Measurements from ENCODE around the gene TPO.

Gene TPO

DNA sequence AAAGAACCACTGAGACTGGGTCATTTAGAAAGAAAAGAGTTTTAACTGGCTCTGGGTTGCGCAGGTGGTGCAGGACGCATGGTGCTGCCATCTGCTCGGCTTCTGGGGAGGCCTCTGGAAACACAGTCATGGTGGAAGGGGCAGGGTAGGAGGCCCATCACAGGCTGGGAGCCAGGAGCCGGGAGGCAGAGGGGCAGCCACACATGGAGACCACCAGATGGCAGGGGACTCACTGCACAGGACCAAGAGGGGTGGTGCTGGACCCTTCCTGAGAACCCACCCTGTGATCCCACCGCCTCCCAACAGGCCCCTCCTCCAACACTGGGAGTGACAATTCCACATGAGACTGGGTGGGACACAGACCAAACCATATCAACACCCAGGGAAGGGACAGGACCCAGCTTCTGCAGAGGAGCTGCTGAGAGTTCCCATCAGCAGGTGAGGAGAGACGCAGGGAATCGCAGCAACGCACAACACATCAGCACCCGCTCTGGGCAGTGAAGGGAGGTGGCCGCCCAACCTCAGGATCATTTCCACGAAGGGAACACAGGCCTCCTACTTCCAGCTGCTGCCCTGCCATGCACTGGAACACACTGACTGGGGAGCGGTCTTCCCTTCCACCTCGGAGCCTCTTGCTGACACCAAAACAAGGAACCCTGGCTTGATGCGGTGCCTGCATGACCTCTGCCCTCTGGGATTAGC is 130.7 kb downstream of the TPO start:
- Histone ChIP-seq H3K4me3 (no peak overlapping the region), H3K27ac (no peak overlapping the region)

DNA sequence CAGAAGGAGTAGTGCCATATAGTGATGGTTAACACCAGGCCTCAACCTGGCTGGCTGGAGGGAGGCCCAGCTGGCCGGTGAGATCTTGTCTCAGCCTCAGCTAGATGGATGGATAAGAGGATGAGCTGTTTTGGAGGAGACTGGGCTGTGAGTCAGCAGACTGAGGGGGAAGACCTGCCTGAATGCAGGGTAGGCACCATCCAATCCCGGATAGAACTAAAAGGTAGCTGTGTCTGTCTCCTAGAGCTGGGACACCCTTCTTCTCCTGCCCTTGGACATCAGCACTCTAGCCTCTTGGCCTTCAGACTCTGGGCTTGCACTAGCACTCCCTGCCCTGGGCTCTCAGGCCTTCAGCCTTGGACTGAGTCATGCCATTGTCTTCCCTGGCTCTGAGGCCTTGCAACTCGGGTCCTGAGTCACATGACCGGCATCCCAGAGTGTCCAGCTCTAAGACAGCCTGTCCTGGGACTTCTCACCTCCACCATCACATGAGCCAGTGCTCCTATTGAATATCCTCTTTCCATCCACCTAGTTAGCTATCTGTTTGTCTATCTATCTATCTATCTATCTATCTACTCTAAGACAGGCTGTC is 131.3 kb downstream of the TPO start:
- H3K27ac ChIP-seq = no peak overlapping the region
- H3K4me3 ChIP-seq = no peak overlapping the region

DNA sequence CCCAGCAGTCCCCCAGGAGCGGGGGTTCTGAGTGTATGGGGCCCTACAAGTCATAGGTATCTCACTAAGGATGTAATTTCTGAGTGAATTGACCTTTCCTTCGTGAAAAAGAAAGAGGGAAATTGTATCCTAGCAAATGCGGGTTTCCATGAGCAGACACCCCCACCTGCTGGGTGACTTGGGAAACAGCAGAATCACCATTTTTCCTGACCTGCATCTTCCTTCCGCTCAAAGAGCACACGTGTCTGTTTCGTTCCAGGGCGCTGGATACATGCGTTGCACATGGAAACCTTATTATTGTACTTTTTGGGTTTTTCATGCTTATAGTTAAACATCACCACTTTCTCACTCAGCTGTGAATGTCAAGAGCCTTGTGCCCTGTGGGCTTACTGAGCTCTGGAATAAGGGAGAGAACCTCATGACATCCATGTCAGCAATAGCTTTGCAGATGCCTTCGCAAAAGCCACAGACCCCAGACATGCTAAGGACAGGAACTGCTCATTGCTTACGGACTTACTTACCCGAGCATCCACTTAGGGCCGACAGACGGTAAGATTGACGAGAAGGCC is 132.8 kb downstream of the TPO start:
- Histone ChIP-seq H3K4me3 (no peak overlapping the region), H3K27ac (peak overlapping the region in 1 of 21 experiments; percentile 38)

DNA sequence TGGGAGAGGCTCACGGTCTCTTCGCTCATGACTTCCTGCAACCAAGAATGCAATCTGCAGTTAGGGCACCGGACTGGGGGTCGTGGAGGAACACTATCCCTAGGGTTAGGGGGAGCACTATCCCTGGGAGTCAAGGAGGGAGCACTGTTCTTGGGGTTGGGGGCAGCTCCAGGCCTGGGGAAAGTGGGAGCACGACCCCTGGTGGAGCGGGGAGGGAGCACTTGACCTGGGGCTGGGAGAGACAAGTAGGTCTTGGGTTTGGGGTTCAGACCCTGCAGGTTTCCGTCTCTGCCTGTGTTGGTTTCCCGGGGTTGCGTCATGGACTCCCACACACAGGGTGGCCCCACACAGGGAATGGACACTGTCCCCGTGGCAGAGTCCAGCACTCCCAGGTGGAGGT is 133.6 kb downstream of the TPO start:
- H3K4me3 ChIP-seq = no peak overlapping the region

DNA sequence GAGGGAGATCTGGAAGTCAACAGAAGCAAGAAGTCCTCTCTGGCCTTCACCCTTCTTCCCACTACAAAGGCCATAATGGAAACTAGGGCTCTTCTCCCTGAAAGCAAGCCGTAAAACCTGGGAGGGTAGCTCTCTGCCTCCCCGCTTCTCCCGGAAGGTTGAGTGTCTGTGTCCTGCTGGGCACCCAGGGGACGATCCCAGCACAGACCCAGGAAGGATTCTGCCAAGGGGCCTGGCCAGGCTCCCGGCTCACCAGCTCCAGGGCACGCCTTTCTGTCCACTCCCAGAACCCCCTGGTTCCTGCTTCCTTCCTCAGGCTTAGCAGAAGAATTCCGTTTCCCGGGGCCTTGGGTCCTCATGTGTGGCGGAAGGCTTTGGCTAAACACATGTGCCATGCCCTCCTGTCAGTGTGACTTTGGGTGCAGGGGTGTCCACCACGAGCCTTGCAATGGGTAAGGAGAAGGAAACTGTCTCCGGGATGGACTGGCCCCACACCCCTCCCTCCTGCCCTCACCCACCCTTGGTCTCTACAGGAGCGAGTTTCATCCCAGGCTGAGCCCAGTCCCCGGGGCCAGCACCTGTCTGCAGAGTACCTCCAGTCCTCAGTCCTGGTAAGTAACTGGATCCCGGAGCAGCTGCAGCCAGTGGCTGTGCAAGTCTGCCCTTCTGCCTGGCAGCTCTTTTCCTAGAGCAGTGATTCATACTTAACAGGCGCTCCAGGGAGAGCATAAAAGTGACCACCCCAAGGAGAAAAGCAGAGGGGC is 135.8 kb downstream of the TPO start:
- H3K4me3 ChIP-seq = no peak overlapping the region
- H3K27ac ChIP-seq = no peak overlapping the region

More for the DNA sequence above, 133.6 kb downstream of the TPO start:
- no peak overlapping the region for H3K27ac ChIP-seq

DNA sequence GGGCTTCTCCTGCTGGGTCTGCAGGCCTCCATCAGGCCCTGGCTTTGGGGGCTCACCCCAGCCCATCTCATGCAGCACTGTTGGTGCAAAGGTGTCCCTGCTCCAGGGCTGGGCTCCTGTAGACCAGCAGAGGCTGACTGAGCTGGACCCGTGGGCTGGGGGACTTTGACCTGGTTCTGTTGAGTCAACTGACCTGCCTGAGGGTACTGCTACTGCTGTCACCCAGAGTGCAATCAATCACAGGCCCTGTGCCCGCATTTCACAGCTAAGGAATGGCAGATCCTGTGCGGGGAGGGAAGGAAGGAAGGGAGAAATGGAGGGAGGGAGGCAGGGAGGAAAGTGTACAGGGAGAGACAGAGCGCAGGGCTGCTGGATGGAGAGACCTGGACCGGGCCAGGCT is 136.8 kb downstream of the TPO start:
- no peak overlapping the region for H3K4me3 ChIP-seq
- H3K27ac ChIP-seq = no peak overlapping the region

DNA sequence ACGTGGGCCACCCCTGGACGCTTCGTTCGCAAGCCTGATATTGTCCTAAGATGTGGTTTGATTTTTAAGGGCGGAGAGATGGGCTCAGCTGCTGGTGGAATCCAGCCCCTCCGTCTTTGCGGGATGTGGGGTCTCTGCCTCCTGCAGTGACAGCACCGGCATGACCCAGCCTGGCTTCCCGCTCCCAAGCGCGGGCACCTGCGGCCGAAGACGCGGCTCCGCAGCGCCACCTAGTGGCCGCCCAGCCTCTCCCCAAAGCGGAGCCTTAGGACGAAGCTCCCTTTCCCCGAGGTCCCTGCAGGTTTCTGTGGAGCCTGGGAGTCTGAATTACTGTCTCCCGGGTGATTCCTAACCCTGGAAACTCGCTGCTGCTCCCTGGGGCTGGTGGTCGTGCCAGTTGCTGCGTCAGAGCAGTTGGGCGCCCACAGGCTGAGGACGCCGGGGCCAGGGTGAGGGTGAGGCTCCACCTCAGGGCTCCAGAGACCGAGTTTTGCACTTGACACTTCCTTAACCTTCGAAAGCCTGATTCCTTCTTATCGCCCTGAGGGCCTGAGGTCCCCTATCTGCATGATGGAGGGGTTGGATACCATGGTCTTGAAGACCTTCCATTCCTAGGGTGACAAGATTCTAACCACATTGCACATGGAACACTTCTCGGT is 137.5 kb downstream of the TPO start:
- no peak overlapping the region for H3K4me3 ChIP-seq
- H3K27ac ChIP-seq = no peak overlapping the region

DNA sequence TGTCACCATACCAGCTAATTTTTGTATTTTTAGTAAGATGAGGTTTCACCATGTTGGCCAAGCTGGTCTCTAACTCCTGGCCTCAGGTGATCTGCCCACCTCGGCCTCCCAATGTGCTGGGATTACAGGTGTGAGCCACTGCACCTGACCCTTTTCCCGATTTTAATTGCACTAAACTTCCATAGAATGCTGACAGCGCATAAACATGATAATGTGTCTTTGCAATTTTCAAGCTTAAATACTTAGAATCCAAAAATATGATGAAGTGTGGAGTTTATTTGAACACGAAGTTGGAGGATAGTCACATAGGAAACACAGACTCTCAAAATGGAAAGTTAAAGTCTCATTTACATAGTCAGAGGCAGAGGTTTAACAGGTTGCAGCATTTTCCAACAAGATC is 138.6 kb downstream of the TPO start:
- no peak overlapping the region for H3K27ac ChIP-seq
- H3K4me3 ChIP-seq = no peak overlapping the region

DNA sequence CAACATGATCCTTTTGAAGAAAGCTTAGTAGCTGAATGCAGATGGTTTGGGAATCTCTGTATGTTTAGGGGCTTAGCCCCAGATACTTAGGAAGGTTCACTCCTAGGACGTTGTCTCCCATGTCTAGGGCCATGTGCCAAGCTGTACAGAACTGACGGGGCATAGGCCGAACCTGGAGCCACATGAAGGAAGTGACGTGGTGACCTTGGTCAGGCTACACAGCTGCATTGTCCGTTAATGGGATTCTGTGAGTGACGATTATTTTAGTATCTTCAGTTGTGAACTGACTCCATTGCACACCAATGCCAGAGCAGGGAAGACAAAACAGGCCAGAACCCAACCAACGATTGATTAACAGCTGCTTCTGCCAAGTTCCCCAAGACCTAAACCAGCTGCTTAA is 139.3 kb downstream of the TPO start:
- peak overlapping the region in 2 of 21 experiments; percentile 26 to 33 for H3K27ac ChIP-seq
- H3K4me3 ChIP-seq = no peak overlapping the region

DNA sequence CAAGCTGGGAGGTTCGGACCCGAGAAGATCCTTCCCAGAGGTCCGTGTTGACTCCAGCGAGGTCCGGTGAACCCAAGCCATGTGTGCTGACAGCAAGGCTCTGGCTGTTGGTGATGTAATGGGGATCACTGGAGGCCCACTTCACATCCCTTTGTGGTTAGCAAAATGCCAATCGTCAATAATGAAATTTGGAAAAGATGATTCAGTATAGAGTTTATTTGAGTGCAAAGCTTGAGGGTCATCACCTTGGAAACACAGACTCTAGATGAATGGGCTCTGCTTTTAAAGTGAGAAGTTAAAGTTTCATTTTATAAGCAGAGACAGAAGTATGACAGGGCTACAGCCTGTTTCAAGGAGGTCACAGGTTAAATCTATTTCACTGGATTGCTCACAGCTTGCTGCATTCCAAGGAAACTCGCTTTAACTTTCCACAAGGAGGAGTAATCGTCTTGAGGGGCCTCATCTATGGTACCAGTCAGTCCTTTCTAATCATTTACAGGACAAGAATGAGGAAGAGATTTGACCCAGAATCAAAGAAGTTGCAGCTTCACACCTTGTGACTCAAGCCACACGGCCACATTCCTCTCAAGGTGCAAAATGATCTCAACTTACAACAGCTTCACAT is 140.5 kb downstream of the TPO start:
- Histone ChIP-seq H3K27ac (peak overlapping the region in 2 of 21 experiments; percentile 26 to 33), H3K4me3 (no peak overlapping the region)

DNA sequence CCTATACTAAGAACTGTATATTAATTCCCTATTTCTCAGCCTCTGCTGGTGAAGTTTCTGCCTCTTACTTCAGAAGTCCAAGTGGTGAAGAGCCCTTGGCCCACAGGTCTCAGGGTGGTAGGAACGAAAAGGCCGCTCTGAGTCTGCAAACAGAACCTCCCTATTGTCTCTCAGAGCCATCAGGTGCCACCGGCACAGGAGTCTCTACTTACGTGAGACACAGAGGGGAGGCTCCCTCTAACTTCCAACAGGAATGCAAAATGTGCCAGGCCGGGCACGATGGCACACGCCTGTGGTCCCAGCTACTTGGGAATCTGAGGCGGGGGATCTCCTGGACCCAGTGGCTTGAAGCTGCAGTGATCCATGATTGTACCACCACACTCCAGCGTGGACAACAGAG is 143.0 kb downstream of the TPO start:
- H3K4me3 ChIP-seq = no peak overlapping the region

DNA sequence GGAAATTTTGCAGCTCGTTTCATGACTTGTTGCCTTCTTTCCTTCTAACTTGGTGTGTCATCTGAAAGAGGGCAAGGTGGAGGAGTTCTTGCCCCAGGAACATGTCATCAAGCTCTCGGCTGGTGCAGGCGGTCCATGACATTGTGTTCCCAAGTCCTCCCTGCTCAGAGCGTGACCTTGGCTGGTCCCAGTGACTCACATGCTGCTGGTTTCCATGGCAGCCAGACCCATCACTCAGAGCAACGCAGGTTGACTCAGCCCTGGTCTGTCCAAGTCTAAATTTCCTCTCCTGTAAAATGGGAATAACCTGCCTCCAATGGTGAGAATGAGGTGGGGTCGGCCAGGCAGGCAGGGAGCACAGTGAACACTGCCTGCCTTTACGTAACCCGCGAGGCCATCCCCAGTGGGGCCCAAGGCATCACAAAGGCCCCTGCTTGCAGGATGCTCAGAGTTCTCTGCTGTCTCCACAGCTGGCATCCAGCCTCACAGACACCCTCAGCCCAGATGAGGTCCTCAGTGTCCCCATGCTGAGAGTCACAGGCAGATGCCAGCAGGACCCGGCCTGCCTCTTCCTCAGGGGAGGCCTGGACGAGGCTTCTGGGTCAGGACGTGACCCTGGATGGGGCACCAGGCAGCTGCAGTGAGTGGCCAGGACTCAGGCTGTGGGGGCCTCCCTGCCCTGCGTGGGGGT is 143.7 kb downstream of the TPO start:
- no peak overlapping the region for H3K27ac ChIP-seq
- H3K4me3 ChIP-seq = no peak overlapping the region

More for the DNA sequence above, 143.0 kb downstream of the TPO start:
- H3K27ac ChIP-seq = no peak overlapping the region

DNA sequence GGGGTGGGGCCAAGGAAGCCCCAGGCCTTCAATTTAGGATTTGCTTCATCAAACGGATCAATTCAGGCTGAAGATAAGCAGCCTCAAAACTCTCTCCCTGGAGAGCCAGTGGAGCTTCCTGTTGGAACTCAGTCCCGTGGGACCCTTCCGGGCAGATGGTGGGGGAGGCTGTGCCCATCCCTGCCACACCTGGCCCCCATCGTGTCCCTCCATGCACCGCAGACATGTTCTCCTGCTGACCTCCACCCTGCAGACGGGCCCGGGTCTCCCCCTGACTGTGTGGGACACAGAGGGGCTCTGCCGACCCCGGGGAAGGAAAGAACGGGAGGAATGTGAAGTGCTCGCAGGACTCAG is 144.2 kb downstream of the TPO start:
- Histone ChIP-seq H3K27ac (no peak overlapping the region), H3K4me3 (no peak overlapping the region)

DNA sequence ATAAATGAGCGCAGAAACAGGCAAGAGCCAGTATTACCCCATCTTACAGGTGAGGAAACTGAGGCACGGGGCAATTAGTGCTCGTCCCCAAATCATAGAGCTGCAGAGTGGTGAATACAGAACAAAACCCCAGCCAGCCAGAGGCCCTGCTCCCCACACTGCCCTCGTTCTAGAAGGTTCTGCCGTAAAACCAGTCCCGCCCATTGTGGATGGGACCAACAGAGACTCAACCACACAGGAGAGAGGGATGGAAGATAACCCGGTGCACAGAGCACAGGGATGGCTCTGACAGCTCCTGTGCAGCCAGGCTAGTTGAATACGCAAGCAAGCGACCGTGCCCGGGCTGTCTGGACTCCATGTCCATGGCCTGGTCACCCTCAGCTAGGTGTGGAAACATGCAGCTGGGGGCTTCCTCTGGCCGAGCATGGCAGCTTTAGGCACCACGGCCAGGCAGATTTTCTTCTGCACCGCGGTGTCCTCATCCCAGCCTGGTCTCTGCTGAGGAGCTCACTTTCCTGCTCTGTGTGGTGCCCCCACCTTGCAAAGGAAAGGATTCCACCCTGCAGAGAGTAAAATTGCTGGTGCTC is 146.4 kb downstream of the TPO start:
- no peak overlapping the region for H3K4me3 ChIP-seq
- no peak overlapping the region for H3K27ac ChIP-seq

DNA sequence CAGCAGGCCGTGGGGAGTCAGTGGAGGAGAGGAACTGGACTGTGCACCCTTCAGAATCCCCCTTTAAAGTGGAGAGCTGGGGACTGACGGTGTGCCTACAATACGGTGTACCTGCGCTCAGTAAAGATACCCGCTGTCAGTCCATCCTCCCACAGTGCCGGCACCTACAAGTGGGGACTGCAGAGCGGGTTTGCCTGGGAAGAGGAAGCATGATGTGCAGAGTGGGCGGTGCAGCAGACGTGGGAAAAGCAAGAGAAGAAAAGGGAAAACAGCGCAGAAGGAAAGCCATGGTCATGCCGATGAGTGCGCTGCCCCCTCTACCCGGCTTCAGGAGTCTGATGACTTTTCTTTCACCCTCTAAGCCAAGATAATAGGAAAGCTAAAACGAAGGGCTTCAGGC is 148.0 kb downstream of the TPO start:
- Histone ChIP-seq H3K27ac (no peak overlapping the region), H3K4me3 (no peak overlapping the region)

DNA sequence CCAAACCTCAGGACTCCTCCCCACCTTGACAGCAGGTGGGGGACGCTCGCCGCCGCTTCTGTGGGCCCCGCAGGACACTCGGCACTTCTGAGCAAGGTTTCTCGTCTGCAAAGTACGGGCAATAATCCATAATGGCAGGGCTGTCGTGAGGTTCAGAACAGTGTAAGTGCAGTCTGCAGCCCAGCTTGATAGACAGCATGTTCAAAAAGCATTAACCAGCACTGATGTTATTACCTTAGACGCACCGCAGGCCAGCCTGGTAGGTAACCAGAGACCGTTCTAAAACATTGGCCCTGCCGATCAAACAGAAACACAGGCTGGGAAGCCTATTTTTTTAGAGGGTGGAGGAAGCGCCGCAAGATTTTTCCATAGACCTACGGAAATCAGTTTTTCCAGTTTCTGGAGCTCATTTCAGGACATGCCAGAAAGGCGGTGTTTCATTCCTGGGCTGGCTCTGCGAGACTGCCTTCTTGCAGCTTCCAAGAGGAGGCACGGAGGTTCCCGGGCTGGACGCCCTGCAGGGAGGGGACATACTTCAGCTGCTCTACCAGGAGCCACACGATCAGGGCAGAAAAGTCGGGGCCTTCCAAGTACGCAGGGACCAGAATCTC is 148.7 kb downstream of the TPO start:
- Histone ChIP-seq H3K27ac (no peak overlapping the region), H3K4me3 (no peak overlapping the region)

DNA sequence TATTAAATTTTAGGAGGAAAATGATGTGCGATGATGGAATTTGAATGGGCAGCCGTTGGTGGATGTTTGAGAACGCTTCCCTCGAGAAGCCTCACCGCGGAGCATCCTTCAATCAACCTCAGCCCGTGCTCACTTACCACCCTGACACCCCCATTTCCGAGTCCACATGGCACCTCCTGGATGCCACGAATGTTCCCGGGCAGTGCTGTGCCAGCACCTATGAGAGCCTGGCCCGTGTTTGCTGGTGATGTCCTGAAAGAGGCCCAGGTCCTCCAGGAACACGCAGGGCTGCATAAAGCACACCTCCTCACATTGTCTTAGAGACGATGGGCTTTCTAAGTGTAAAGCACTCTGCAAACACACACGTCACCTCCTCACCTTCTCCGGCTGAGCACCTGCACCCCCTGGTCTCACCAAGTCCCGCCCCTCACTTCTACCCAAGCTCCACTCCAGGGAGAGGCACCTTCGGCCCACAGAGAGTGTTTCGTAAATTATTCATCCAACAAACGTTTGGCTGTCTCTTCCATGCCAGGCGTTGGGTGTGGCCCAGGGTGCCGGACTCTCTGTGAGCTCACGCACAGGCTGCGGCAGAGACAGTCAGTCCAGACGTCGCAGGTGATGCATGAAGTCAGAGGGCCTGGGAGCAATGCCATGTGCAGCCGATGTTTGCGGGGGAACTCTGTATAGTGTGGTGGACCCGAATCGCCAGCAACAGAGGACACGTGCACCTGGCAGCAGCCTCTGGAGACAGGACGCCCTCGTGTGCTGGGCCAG is 150.0 kb downstream of the TPO start:
- H3K4me3 ChIP-seq = no peak overlapping the region
- no peak overlapping the region for H3K27ac ChIP-seq

Measured in skin epidermis (tissue), 12 donors.